Lung (tissue), 12 donors: ENCODE results near the gene RNF113A. TPM values are rescaled to one million over a fixed set of nuclear protein-coding genes. Genes with fewer than 3 reads are reported as not detected.
"Not testable (repeated sequence)": the region's sequence is repeated elsewhere in the genome, so short reads cannot be mapped to it uniquely, and the experiment has no call there.

ENCODE experiments used
- ATAC-seq: fragments of 200-7000 bp; cut with Tn5 transposase; one replicate; pipeline ENCODE4 v1.9.1; 2020; ENCODE audit warnings: moderate number of reproducible peaks; ENCODE audit not compliant: insufficient read depth, low FRiP score
- DNase-seq, 3 donors: peaks; one replicate each; pipeline ENCODE4 v3.0.0-alpha.2; 2013 to 2017
- H3K27ac ChIP-seq, 2 donors: one replicate each; pipeline ENCODE4 v1.5.1; 2013; ENCODE audit warnings: mild to moderate bottlenecking in 2 of 2, moderate library complexity in 2 of 2, control low read depth in 1 of 2, inconsistent platforms in 1 of 2, low read depth in 1 of 2, low read length in 1 of 2
- H3K27me3 ChIP-seq, 3 donors: one replicate each; pipeline ENCODE4 v1.5.1; 2013; ENCODE audit warnings: low read length in 2 of 3; ENCODE audit not compliant: control insufficient read depth in 3 of 3, insufficient read depth in 3 of 3
- H3K36me3 ChIP-seq, 4 donors: one replicate each; pipeline ENCODE4 v1.5.1; 2013; ENCODE audit warnings: low read length in 4 of 4, mild to moderate bottlenecking in 1 of 4, moderate library complexity in 1 of 4; ENCODE audit not compliant: control insufficient read depth in 4 of 4, insufficient read depth in 4 of 4
- H3K4me1 ChIP-seq, 5 donors: one replicate each; pipeline ENCODE4 v1.5.1; 2013; ENCODE audit warnings: low read length in 5 of 5, mild to moderate bottlenecking in 2 of 5, moderate library complexity in 1 of 5; ENCODE audit not compliant: control insufficient read depth in 5 of 5, insufficient read depth in 5 of 5
- H3K4me3 ChIP-seq: one replicate; pipeline ENCODE4 v1.5.1; 2013; ENCODE audit warnings: mild to moderate bottlenecking, control low read depth, moderate library complexity
- H3K9ac ChIP-seq, 2 donors: one replicate each; pipeline ENCODE4 v1.5.1; 2013; ENCODE audit warnings: low read length in 2 of 2, control low read depth in 1 of 2; ENCODE audit not compliant: insufficient read depth in 1 of 2
- H3K9me3 ChIP-seq, 4 donors: one replicate each; pipeline ENCODE4 v1.5.1; 2013; ENCODE audit warnings: low read length in 3 of 4, mild to moderate bottlenecking in 1 of 4, moderate library complexity in 1 of 4; ENCODE audit not compliant: control insufficient read depth in 4 of 4, insufficient read depth in 3 of 4
- CTCF ChIP-seq: IDR thresholded peaks from 2 replicates; pipeline ENCODE4 v1.5.1; 2012; ENCODE audit warnings: mild to moderate bottlenecking; ENCODE audit errors: control extremely low read depth, extremely low read depth
- WGBS, 2 donors: extraction: QIAGEN DNeasy Blood & Tissue Kit; methylation state at CpG; one replicate each; pipeline ENCODE4 v1.1.7; 2013; 5-methylcytosine and 5-hydroxymethylcytosine counted together
- polyA plus RNA-seq, 2 donors: library from polyadenylated mRNA; stranded (reverse); fragments of 200-250 nt; gene quantifications; one replicate each; pipeline ENCODE4 v1.2.1, GENCODE V29; 2013
- total RNA-seq, 2 donors: library from RNA; depleted of rRNA in 1 of 2; stranded (reverse); fragments of >200 nt in 1 of 2; gene quantifications; one replicate each; pipeline ENCODE4 v1.2.1, GENCODE V29; 2014 to 2021
- donor health status: control.
- donor health status: control.
- donor health status: Bipolar disorder and iron deficiency.
- donor health status: healthy.
- donor health status: DM: yes; HTN: yes; CAD: no.

RNF113A gene
- total and polyA plus RNA-seq, 4 donors = 11.0 to 17.0 (median 14.9) TPM

GRCh38 chrX:119826399-119826959 lies 45.1 kb downstream of the RNF113A start:
- Histone ChIP-seq H3K4me1 (no peaks in the 10 kb centered on the region), H3K9me3 (peaks cover 0 to 1% (median 0%) of the 10 kb centered on the region in 4 donors), H3K27ac (no peak overlapping the region), H3K9ac (no peak overlapping the region), H3K27me3 (no peaks in the 10 kb centered on the region), H3K36me3 (peaks cover 0 to 3% (median 0%) of the 10 kb centered on the region in 4 donors), H3K4me3 (no peak overlapping the region)
- 55 to 63% methylated on average over 7 of the region's 7 CpGs for WGBS, 2 donors
- ATAC-seq (no peak), DNase-seq (peak in 2 of 3 donors; percentile 37 to 54)
- TF ChIP-seq CTCF = no peak

GRCh38 chrX:119824221-119824620 lies 47.3 kb downstream of the RNF113A start:
- H3K36me3 ChIP-seq, DNase-seq, H3K4me1 ChIP-seq, ATAC-seq, H3K27ac ChIP-seq, H3K27me3 ChIP-seq, H3K9me3 ChIP-seq, H3K9ac ChIP-seq, H3K4me3 ChIP-seq: not testable (repeated sequence)
- 60% methylated on average over 2 of the region's 5 CpGs; no CpG with 5 or more reads in 1 of the 2 donors for WGBS, 2 donors

GRCh38 chrX:119821703-119822102 lies 49.8 kb downstream of the RNF113A start:
- WGBS, 2 donors = 37 to 44% methylated on average over 3 of the region's 3 CpGs
- not testable (repeated sequence) for H3K27ac ChIP-seq, H3K9me3 ChIP-seq, H3K27me3 ChIP-seq, H3K4me3 ChIP-seq, H3K4me1 ChIP-seq, ATAC-seq, H3K9ac ChIP-seq, H3K36me3 ChIP-seq
- DNase-seq = peak in 2 of 3 donors; percentile 3 to 22

Other genes with a start within 250 kb of the RNF113A start
- gene SEPTIN6, start 178.6 kb downstream of the RNF113A start, total RNA-seq = 10 to 100 TPM; 21.7 to 25.8 TPM
- gene SEPTIN6, start 178.6 kb downstream of the RNF113A start, polyA plus RNA-seq = 10 to 100 TPM in 1 of 2 donors, 1 to 10 TPM in 1; 6.2 to 13.5 TPM
- gene SOWAHD, start 113.1 kb downstream of the RNF113A start, total RNA-seq = 1 to 10 TPM; 1.4 to 5.8 TPM
- gene SOWAHD, start 113.1 kb downstream of the RNF113A start, polyA plus RNA-seq = 1 to 10 TPM; 3.0 TPM
- gene RPL39, start 80.1 kb downstream of the RNF113A start, total RNA-seq = 1,000 to 10,000 TPM in 1 of 2 donors, 100 to 1,000 TPM in 1; 662 to 1,097 TPM
- gene RPL39, start 80.1 kb downstream of the RNF113A start, polyA plus RNA-seq = over 10,000 TPM in 1 of 2 donors, 1,000 to 10,000 TPM in 1; 4,331 to 10,699 TPM
- gene UPF3B, start 18.8 kb downstream of the RNF113A start, total RNA-seq = 1 to 10 TPM; 5.5 to 8.5 TPM
- 10 to 100 TPM in 1 of 2 donors, 1 to 10 TPM in 1; 5.0 to 11.7 TPM for gene UPF3B, start 18.8 kb downstream of the RNF113A start, polyA plus RNA-seq
- gene NDUFA1, start 99 bp upstream of the RNF113A start, total RNA-seq = 10 to 100 TPM; 37.1 to 74.9 TPM
- gene NDUFA1, start 99 bp upstream of the RNF113A start, polyA plus RNA-seq = 100 to 1,000 TPM; 100 to 247 TPM
- gene AKAP14, start 24.2 kb upstream of the RNF113A start, total RNA-seq = 1 to 10 TPM; 7.2 to 7.9 TPM
- gene AKAP14, start 24.2 kb upstream of the RNF113A start, polyA plus RNA-seq = 10 to 100 TPM in 1 of 2 donors, 1 to 10 TPM in 1; 7.6 to 10.4 TPM
- 1 to 10 TPM; 7.4 to 9.5 TPM for gene NKAP, start 72.0 kb upstream of the RNF113A start, total RNA-seq
- gene NKAP, start 72.0 kb upstream of the RNF113A start, polyA plus RNA-seq = 1 to 10 TPM; 4.7 to 9.8 TPM
- under 1 TPM in 1 of 2 donors, not detected in 1; 0.12 TPM for gene RHOXF2B, start 206.0 kb upstream of the RNF113A start, total RNA-seq
- not detected for gene RHOXF2B, start 206.0 kb upstream of the RNF113A start, polyA plus RNA-seq
- gene RHOXF1, start 244.2 kb upstream of the RNF113A start, total RNA-seq = not detected
- gene RHOXF1, start 244.2 kb upstream of the RNF113A start, polyA plus RNA-seq = under 1 TPM in 1 of 2 donors, not detected in 1; 0.37 TPM